ENCODE data around the gene NR3C1. TPM values are rescaled to one million over a fixed set of nuclear protein-coding genes. Genes with fewer than 3 reads are reported as not detected.

The NR3C1 gene
- total RNA-seq, 1 experiment from 2014 or later: 16.0 TPM

- peak; percentile 34 for TF ChIP-seq SP1 (IDR thresholded peaks at IDR 0.05; ENCODE audit: low read depth)
- TF ChIP-seq ZNF274 (IDR thresholded peaks at IDR 0.05; ENCODE audit: low read depth, low read length): no peak
- no peak for TF ChIP-seq EGR1 (IDR thresholded peaks at IDR 0.05; ENCODE audit: low read depth)
Measured at GRCh38 chr5:143341807-143342570, 61.5 kb downstream of the NR3C1 start (continued).

- ChIA-PET CTCF (no interaction called here), RAD21 (ENCODE audit: low non-redundant PET in 1 of 2, low total read pairs in 2 of 2, uncharacterized antibody in 2 of 2, unreplicated experiment in 2 of 2) (no interaction called here), POLR2A (interaction anchor here (0.7 kb wide), 1 partner anchor 15 kb away, joined by 3 read pairs; no protein-coding TSS in a partner anchor)
- Histone ChIP-seq H3K9ac (ENCODE audit: low read length) (no peak overlapping the region), H3K4me2 (ENCODE audit: low read length) (no peak overlapping the region), H4K20me1 (ENCODE audit: insufficient read depth) (no peaks in the 10 kb centered on the region), H2AFZ (ENCODE audit: low read depth, low read length, poor library complexity, severe bottlenecking) (no peak overlapping the region), H3K79me2 (ENCODE audit: insufficient read depth, low read length) (no peaks in the 10 kb centered on the region), H3K27me3 (ENCODE audit: insufficient read depth, low read length) (no peaks in the 10 kb centered on the region), H3K27ac (ENCODE audit: low read depth, low read length) (no peak overlapping the region), H3K36me3 (ENCODE audit: control insufficient read depth in 1 of 2, insufficient read depth in 2 of 2, low read length in 2 of 2) (no peaks in the 10 kb centered on the region), H3K9me2 (ENCODE audit: insufficient read depth) (no peaks in the 10 kb centered on the region), H3K9me3 (ENCODE audit: control insufficient read depth in 1 of 2, insufficient read depth in 1 of 2, low read depth in 1 of 2, low read length in 2 of 2) (no peaks in the 10 kb centered on the region), H3K4me1 (ENCODE audit: control insufficient read depth in 1 of 2, insufficient read depth in 2 of 2, low read length in 2 of 2) (no peaks in the 10 kb centered on the region), H3K4me3 (replicated peaks in 1 of 2; ENCODE audit: low read depth in 1 of 2, low read length in 2 of 2) (no peak overlapping the region)
- intact Hi-C loops (cut with micrococcal nuclease): no loop called here
- ATAC-seq (no peak), DNase-seq (ENCODE audit: low read depth, low spot score) (no peak)
- BruUV-seq (replicated peaks): no TSS peak
- no peak for TF ChIP-seq MAX (IDR thresholded peaks at IDR 0.05)
- TF ChIP-seq FOSL1 (IDR thresholded peaks at IDR 0.05; ENCODE audit: low read depth): no peak
- no peak for TF ChIP-seq ATF3 (IDR thresholded peaks at IDR 0.05)
- TF ChIP-seq EZH2 (IDR thresholded peaks at IDR 0.05): no peak
- no peak for TF ChIP-seq SIN3A (IDR thresholded peaks at IDR 0.05; ENCODE audit: low read depth)
- no peak for TF ChIP-seq REST (IDR thresholded peaks at IDR 0.05; ENCODE audit: low read depth)
- no peak for TF ChIP-seq YY1 (IDR thresholded peaks at IDR 0.05; ENCODE audit: extremely low read depth, insufficient replicate concordance, low read depth, low read length)
- no peak for TF ChIP-seq ZBTB33 (IDR thresholded peaks at IDR 0.05; ENCODE audit: extremely low read depth, insufficient replicate concordance, low read length)
- TF ChIP-seq TCF7L2 (IDR thresholded peaks at IDR 0.05; ENCODE audit: borderline replicate concordance, extremely low read depth, insufficient read depth, insufficient read length): no peak
- no peak for TF ChIP-seq CTCF (IDR thresholded peaks at IDR 0.05 in 2 of 3, conservative IDR thresholded peaks at IDR 0.05 in 1 of 3; ENCODE audit: borderline replicate concordance in 1 of 3, insufficient read depth in 1 of 3, low read depth in 2 of 3, low read length in 2 of 3)
- TF ChIP-seq POLR2AphosphoS5 (IDR thresholded peaks at IDR 0.05; ENCODE audit: low read depth, low read length): no peak
Measured at GRCh38 chr5:143340891-143341685, 62.4 kb downstream of the NR3C1 start.

All from HCT116 (cell line).